Prostate gland (tissue), 2 donors: ENCODE measurements around the gene MRPL34. TPM values are rescaled to one million over a fixed set of nuclear protein-coding genes. Genes with fewer than 3 reads are reported as not detected.

Experiments
- DNase-seq: peaks from one replicate; pipeline ENCODE4 v3.0.0-alpha.2; 2019; ENCODE audit warnings: low spot score
- H3K27ac ChIP-seq, 2 donors: fragments of 200-600 bp; sonication (generic); 2 replicates each; pipeline ENCODE4 v1.5.1; 2017 to 2019
- H3K27me3 ChIP-seq: fragments of 200-600 bp; sonication (generic); replicated peaks from 2 replicates; pipeline ENCODE4 v1.5.1; 2019; ENCODE audit not compliant: insufficient read depth
- H3K36me3 ChIP-seq, 2 donors: fragments of 200-600 bp; sonication (generic); 1 replicate in 1 of 2; 2 replicates in 1 of 2; pipeline versions ENCODE4 v1.5.1 to v1.8.1; 2017 to 2019
- H3K4me1 ChIP-seq: fragments of 200-600 bp; sonication (generic); replicated peaks from 2 replicates; pipeline ENCODE4 v1.5.1; 2019
- H3K4me3 ChIP-seq, 2 donors: fragments of 200-600 bp; sonication (generic); 2 replicates each; pipeline ENCODE4 v1.5.1; 2017 to 2019
- H3K9me3 ChIP-seq: fragments of 200-600 bp; sonication (generic); 2 replicates; pipeline ENCODE4 v1.5.1; 2017
- POLR2A ChIP-seq: fragments of 450-650 bp; IDR thresholded peaks from one replicate; pipeline ENCODE4 v1.6.1; 2016; ENCODE audit warnings: antibody characterized with exemption, mild to moderate bottlenecking
- POLR2AphosphoS5 ChIP-seq: sonication (generic); formaldehyde crosslinking; IDR thresholded peaks from one replicate; pipeline ENCODE4 v1.6.1; 2017; ENCODE audit warnings: antibody characterized with exemption
- whole genome bisulfite sequencing: methylation state at CpG from one replicate; pipeline ENCODE4 v1.1.5; 2018; 5-methylcytosine and 5-hydroxymethylcytosine counted together
- intact Hi-C: fragments of 100-400 bp; cut with DNase I; formaldehyde crosslinking; loops from one replicate; pipeline ENCODE4 v1.14.2; 2022
- total RNA-seq, 2 donors: library from RNA; depleted of rRNA; stranded (reverse); fragments of >200 nt; gene quantifications; one replicate each; pipeline ENCODE4 v1.1.0, GENCODE V29; 2016
- TF ChIP-seq, protein P1 (sequence below), 4 experiments: fragments of 200-600 bp in 2 of 4; fragments of 450-650 bp in 2 of 4; sonication (generic) in 2 of 4; IDR thresholded peaks; 1 replicate in 3 of 4; 2 replicates in 1 of 4; pipeline ENCODE4 v1.5.1; 2016 to 2019; ENCODE audit warnings: antibody characterized with exemption in 4 of 4, mild to moderate bottlenecking in 2 of 4, moderate library complexity in 2 of 4

MRPL34 gene
- total RNA-seq, 2 donors from 2014 or later, result 157 to 169 TPM

GRCh38 chr19:17328517-17329365 is 23.1 kb downstream of the MRPL34 start:
- WGBS, result 21% methylated on average over 57 of the region's 94 CpGs
- Histone ChIP-seq H3K27me3 (no peaks in the 10 kb centered on the region), H3K36me3 (no peaks in the 10 kb centered on the region), H3K4me1 (peaks cover 9% of the 10 kb centered on the region), H3K9me3 (no peaks in the 10 kb centered on the region), H3K4me3 (peak overlapping the region; percentile 26 to 40), H3K27ac (peak overlapping the region; percentile 81 to 91)
- DNase-seq, result no peak
- TF ChIP-seq POLR2AphosphoS5, result no peak
- no peak for TF ChIP-seq POLR2A
- TF ChIP-seq, protein P1, sequence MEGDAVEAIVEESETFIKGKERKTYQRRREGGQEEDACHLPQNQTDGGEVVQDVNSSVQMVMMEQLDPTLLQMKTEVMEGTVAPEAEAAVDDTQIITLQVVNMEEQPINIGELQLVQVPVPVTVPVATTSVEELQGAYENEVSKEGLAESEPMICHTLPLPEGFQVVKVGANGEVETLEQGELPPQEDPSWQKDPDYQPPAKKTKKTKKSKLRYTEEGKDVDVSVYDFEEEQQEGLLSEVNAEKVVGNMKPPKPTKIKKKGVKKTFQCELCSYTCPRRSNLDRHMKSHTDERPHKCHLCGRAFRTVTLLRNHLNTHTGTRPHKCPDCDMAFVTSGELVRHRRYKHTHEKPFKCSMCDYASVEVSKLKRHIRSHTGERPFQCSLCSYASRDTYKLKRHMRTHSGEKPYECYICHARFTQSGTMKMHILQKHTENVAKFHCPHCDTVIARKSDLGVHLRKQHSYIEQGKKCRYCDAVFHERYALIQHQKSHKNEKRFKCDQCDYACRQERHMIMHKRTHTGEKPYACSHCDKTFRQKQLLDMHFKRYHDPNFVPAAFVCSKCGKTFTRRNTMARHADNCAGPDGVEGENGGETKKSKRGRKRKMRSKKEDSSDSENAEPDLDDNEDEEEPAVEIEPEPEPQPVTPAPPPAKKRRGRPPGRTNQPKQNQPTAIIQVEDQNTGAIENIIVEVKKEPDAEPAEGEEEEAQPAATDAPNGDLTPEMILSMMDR (IDR thresholded peaks at IDR 0.05), result no peak
- intact Hi-C loops, result no loop called here

DNA sequence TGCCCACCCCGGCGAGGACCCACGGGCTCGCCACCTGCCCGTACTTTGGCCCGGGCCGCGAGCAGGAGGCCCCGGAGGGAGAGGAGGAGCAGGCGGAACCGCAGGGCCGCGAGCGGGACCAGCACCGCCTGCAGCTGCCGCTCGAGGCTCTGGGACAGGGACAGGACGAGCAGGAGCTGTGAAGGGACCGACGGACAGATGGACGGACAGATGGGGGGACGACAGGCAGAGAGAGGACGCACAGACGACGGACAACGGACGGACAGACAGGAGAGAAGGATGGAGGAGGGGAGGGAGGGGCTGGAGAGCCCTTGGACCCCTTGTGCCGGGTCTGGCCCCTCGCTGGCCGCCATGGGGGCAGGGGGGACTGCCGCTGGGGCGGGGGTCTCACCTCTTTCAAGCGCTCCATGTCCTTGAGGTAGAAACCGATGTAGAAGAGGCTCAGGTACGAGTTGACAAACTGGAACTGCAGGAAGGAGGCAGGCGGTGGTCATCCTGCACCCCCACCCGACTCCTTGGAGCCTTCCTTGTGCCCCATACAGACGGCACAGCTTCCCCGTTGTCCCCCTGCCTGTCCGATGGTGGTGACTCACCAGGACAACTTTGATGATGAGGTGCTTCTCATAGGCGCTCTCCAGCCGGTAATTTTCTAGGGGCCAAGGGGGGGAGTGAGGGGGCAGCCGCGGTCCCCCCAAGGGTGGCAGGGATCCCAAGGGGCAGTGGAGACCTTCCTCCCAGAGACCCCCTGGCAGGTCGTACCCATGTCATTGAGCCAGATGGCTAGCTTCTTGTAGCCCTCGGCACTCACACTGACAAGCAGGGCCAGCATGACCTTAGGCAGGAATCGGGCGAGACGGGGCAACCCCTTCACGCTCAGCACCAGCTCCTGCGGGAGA is 23.9 kb downstream of the MRPL34 start:
- TF ChIP-seq, protein P1 (IDR thresholded peaks at IDR 0.05), result no peak
- TF ChIP-seq POLR2AphosphoS5, result no peak
- no peak for TF ChIP-seq POLR2A
- Histone ChIP-seq H3K4me1 (peaks cover 9% of the 10 kb centered on the region), H3K4me3 (no peak overlapping the region), H3K9me3 (no peaks in the 10 kb centered on the region), H3K36me3 (no peaks in the 10 kb centered on the region), H3K27me3 (no peaks in the 10 kb centered on the region), H3K27ac (no peak overlapping the region)
- 63% methylated on average over 47 of the region's 51 CpGs for WGBS
- intact Hi-C loops, result no loop called here
- DNase-seq, result no peak

DNA sequence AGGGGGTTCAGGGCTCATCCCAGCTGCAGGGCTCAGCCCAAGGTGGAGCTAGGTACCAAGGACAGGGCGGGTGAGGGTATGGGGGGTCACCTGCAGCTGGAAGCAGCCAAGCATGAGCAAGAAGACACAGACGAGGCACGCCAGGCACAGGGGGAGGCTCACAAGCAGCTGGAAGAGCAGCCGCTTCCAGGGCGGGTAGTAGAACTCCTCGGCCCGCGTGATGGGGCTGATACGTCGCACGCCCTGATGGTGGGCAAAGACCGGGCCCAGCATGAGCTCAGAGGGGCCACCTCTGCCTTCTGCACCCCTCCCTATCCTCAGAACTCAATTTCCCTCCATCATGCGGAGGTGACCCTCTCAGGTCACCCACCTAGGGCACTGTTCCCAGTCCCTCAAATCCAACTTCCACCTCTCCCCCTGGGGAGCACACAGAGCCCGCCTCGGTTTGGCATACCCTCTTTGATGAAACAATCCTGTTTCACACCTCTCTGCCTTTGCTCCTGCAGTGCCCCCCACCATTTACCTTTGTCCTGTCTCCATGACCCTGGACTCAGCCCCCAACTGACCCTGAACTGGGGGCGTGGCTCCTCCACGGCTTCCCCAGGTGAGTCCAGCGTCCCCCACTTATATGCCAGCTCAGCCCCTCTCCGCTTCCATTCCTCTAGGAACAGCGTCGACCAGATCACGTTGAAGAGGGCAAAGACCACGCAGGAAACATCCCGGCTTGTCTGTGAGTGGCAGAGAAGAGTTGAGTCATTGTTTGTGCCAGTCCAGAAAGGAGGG is 24.8 kb downstream of the MRPL34 start:
- H3K9me3 ChIP-seq, result no peaks in the 10 kb centered on the region
- intact Hi-C loops, result no loop called here
- H3K4me1 ChIP-seq, result peaks cover 14% of the 10 kb centered on the region
- 93% methylated on average over 23 of the region's 24 CpGs for WGBS
- TF ChIP-seq, protein P1 (IDR thresholded peaks at IDR 0.05), result no peak
- no peak for TF ChIP-seq POLR2AphosphoS5
- TF ChIP-seq POLR2A, result no peak
- no peak overlapping the region for H3K4me3 ChIP-seq
- no peaks in the 10 kb centered on the region for H3K27me3 ChIP-seq
- no peak overlapping the region for H3K27ac ChIP-seq
- no peaks in the 10 kb centered on the region for H3K36me3 ChIP-seq
- DNase-seq, result no peak

DNA sequence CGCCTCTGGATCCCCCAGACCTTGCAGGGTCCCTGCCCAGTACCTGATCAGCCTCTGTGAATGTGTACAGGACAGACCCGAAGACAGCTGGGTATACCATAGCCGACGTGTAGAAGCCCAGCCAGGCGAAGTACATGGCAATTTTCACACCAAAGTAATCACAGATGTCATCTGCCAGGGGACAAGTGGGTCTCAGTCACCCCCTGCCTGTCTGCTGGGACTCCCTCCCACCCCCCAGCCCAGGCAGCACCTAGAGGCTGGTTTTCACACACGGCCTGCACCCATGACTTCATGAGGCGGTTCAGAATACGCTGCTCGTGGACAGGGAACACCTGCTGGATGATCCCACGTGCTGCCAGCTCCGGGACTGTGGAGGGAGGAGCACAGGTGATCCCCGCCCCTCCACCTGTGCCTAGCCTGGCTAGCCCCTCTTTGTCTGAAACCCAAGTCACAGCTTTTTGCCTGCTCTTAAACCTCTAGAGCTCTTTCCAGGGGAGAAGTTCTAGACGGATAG is 25.4 kb downstream of the MRPL34 start:
- Histone ChIP-seq H3K27ac (no peak overlapping the region), H3K4me1 (peaks cover 14% of the 10 kb centered on the region), H3K9me3 (no peaks in the 10 kb centered on the region), H3K27me3 (no peaks in the 10 kb centered on the region), H3K4me3 (no peak overlapping the region), H3K36me3 (no peaks in the 10 kb centered on the region)
- TF ChIP-seq POLR2A (no peak), POLR2AphosphoS5 (no peak)
- TF ChIP-seq, protein P1 (IDR thresholded peaks at IDR 0.05), result no peak
- intact Hi-C loops, result no loop called here
- DNase-seq, result no peak
- WGBS, result 74% methylated on average over 13 of the region's 13 CpGs
